NCI-H446 (cell line): Measurements from ENCODE around the gene PDLIM7.

Source experiments
- DNase-seq, 2 experiments: peaks; one replicate each; lab custom pipeline; 2025; lab: John Stamatoyannopoulos, UW

PDLIM7 gene

DNA sequence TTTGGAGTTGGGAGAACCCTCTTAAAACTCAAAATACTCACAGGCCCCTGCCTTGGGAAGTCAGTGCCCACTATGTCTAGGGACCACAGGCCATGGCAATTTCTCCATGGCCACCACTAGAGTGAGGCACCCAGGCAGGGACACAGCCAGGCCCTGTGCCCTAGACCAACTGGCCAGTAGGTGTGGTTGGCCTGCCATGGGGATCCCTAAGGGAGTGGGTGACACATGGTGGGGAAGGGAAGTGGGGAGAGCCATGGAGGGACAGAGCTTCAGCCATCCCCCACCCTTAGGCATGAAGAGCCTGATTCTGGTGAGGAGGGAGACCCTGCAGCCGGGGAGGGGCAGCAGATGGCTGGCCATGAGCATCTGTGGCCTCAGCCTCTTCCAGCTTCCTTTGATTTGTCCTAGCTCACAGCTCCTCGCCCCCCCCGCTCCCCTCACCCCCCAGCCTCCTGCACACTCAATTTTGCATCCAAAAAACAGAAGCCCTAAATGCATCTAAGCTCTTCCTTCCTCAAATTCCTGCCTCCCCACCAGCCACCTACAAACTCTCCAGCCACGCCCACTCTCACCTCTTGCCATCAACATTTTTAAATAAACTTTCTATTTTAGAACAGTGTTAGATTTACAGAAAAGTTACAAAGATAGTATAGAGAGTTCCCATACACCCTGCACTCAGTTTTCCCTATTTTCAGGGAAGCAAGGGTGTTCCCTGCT is 22.4 kb downstream of the PDLIM7 start:
- no peak for DNase-seq

DNA sequence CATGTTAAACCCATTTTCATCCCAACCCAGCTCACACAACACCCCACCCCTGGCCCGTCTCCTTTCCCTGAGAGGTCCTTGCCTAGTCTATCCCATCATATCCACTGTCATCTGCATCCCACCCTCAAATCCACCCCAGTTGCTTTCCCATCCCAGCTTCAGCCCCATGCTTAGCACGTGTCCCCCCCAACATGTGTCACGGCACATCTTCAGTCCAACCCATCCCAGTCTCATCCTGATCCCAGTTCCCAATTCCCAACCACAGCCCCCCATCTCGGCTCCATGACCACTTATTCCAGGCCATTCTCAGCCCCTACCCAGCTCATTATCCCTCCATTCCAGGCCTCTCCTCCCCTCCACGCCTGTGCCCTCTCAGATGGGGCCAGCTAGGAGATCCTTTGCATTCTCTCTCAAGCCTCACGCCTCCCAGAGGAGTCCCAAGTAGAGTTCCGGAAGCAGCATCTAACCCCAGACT is 23.4 kb downstream of the PDLIM7 start:
- no peak for DNase-seq

DNA sequence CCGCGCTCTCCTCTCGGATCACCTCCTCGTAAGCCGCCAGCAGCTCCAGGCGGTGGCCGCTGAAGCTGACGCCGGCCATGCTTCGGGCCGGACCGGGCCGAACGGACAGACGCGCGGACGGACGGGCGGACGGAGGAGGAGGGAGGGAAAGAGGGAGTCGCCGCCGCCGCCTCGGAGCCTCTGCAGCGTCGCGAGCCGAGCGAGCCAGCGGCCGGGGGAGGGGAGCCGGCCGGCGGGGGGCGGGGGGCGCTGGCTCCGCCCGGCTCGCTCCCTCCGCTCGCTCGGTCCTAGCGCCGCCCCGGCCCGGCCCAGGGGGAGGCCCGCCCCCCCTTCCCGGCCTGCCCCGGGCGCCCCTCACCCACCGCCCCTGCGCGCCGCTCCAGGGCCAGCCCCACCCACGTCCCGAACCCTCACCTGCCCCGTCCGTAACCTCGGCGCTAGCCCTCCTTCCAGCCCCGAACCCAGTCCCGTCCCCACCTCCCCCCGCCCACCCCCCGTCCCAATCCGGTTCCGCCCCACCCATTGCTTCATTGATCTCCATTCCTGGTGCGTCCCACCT is 23.9 kb downstream of the PDLIM7 start, which contains the start of gene DBN1:
TSS of gene DBN1 (minus strand) at position 192 of the 559 bp plus-strand sequence. CDS start at position 79, 113 bp downstream.
- DNase-seq: peak in 1 of 2 experiments; percentile 66

DNA sequence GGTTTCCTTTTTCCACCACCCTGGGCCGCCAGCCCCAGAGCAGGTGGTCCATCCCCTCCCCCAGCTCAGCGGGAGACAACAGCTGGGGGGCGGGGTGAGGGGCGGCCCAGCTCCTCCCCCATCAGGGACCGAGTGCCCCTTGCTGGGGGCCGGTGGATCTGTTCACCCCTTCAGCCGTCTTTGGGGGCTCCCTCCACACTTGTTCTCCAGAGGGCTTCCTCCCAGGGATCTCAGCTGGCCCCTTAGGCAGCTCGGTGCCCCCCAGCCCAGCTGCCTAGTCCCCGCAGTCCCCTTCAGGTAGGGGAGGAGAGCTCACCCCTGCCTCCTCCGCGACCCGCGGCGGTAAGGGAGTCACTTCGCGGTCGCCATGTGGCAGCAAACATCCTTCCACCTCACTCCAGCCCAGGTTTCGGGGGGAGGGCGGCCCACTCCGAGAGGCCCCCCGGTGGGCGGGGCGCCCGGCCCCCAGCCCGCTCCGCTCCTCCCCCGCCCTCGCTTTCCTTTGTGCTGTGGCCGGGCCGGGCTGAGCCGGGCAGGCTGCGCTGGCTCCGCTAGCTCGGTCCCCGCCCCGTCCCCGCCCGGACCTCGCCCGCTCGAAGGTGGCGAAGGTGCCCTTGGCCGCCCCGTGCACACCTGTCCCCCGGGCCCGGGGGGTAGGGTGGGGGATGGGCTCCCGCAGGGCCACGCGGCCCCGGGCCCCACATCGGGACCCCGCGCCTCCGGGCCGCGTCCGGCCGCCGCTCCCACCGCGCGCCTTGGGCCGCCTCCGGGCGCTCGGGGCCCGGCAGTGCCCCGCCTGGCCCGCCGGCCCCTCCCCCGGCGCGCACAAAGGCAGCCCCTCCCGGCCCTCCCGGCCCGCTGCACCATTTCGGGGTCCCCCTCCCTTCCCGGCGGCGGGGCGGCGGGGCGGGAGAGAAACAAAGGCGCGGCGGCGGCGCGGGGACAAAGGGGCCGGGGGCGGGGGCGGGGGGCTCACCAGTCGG is 24.7 kb downstream of the PDLIM7 start:
- peak in 1 of 2 experiments; percentile 38 for DNase-seq

DNA sequence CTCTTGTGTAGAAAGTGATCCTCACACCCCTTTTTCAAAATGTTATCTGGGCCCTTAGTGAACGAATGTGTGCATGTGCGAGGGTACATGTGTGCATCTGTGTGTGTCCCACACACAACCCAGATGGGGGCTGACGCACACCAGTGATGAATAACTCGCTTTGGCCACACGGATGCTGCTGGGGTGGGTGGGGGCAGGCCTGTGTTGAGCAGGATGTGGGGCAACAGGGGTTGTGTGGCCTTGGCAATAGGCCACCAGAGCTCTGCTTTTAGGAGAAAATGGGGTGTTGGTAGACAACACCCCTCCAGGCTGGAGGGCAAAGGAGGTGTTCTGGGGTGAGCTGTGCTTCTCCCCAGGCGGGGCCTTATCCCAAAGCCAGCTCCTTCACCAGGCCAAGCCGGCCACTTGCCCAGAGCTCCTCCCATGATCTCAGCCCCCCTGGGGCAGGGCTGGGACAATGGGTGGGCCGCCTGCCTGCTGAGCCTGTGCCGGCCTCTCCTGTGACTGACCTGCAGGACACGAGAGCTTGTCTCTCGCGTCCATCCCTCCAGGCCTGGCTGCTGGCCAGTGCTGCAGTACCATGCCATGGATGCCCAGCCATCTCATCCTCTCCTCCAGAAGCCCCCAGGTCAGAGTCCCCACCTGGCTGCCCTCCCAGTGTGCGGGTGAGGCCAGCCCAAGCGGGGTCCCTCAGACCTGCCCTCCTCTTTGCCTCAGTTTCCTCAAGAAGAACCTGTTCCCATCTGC is 25.6 kb downstream of the PDLIM7 start:
- DNase-seq: no peak

GRCh38 chr5:177470759-177471536 is 26.5 kb downstream of the PDLIM7 start:
- DNase-seq: no peak

DNA sequence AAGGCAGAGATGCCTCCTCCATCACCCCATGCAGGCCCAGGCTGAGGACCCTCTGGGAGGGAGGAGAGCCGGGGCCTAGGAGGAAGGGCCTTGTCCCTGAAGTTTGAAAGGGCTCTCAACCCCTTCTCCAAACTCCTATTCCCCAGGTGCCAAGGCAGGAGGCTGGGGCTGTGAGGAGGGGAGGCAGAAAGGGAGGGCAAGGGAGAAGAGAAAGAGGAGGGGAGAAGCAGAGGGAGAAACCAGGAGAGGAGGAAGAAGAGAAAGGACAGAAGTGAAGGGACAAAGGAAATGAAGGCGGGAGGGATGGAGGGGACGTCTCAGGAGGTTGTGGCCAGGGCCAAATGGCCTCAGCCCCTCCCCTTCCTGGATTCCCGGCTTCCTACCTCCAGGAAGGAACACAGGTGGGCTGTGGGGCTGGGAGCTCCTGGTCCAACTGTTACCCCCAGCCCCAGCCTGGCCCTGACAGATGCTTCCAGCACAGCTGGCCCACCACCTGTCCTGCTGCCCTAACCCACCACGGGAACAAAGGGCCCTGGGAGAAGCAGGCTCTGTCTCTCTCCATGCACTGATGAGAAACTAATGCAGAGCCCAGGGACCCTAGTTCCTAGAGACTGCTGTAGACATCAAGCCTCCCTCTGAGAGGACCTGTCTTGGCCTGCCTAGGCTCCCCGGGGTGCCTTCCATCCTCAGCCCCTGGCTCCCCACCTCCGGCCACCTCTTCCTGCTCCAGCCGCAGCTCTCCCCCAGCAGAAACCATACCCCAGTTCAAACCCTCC is 27.5 kb downstream of the PDLIM7 start:
- DNase-seq: no peak

DNA sequence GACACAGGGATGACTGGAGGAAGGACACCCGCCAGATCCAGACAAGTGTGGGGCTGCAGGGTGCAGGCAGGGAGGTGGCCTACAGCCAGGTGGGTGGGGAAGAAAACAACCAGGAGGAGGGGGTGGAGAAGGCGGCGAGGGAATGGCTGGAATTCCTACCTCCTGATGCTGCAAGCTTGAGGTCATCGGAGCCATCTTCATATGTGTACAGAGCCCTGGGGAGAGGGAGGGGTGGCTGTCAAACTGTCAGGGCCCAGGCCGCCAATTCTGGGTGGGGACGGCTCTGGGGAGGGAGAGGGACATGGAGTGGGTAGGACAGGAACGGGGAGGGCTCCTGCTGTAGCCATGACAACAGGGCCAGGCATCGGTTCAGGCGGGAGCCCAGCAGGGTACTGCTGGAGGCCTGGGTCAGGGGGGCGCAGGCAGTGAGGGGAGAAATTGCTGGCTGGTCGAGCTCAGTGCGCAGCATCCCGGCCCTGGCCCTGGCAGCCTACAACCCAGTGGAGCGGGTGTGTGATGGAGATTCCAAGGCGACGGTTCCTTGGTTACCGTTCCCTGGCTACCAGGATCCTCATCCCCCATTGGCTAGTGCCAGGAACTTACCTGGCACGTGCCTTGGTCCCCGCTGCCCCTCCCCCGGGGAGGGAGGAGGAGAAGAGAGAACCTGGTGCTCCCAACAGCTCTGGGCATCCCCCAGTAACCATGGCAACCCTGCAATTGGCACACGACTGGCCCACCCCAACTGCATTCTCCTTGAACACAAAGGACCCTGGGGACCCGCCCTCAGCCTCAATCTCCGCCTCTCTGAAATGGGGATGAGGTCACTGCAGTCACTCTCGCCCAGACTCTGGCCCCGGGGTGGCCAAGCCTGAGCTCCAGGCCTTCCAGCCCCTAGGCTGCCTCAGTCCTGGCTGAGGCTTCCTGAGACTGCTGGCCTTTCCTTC is 28.4 kb downstream of the PDLIM7 start:
- no peak for DNase-seq

- DNase-seq: no peak
These were observed 29.1 kb downstream of the PDLIM7 start for GRCh38 chr5:177468329-177468684.

DNA sequence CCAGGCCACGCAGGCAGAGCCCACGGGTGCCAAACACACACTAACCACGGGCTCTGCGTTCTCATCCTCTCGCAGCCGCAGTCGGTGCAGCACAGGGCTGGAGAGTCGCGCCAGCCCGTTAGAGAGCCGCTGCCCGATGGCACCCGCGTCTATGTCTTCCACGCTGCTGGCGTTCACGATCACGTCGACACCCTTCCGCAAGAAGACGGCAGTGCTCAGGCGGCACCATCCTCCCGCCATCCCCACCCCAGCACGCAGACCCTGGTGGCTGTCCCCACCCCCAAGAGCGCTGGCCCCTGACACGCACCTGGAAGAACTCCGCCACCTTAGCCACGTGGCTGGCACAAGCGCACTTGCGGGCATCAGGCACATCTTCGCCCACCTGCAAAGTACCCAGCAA is 30.0 kb downstream of the PDLIM7 start:
- DNase-seq: no peak

DNA sequence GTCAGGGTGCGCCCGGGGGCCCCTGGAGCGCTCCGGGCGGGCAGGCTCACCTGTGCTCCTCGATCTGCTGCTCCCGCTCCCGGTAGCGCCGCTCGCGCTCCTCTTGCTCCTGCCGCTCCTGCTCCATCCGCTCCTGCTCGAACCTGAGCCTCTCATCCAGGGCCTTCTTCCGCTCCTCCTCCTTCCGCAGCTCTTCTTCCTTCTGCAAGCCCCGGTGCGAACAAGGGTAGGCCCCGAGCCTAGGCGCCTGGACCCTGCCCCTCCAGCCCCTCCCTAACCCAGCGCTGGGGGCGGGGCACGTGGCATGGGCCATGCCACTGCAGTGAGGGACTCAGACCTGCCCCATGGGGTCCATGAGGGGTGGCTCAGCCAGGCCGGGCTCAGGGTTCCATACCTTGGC is 30.5 kb downstream of the PDLIM7 start:
- DNase-seq: no peak

GRCh38 chr5:177465044-177465443 is 32.4 kb downstream of the PDLIM7 start:
- DNase-seq: no peak

DNA sequence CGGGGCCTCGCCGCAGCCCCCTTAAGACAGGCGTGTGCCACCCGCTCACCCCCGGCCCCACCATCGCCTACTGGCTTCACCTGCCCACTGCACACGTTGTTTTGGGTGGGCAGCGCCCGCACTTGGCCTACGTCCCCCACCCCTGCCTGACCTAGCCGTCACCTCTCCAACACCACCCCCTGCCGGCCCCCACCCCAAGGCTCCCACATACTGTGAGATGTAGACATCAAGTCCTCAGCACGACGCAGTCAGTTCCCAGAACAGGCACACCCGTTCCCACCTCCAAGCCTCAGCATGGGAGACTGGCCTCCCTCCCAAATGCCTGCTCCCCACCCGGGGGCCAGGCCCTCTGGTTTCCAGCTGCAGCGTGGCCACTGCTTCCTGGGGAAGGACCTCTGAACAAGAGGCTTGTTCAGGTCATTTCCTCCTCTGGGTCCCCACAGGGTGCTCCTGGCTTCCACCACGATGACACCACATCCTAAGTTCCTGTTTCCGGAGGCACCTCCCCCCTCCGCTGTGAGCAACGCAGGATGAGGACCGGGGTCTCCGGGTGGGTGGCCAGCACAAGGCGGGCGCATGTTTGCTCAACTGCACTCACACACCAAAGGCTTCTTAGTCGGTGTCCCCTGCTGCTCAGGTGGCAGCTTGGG is 35.3 kb downstream of the PDLIM7 start:
- no peak for DNase-seq

- no peak for DNase-seq
These were observed 37.4 kb downstream of the PDLIM7 start for GRCh38 chr5:177459819-177460628.

DNA sequence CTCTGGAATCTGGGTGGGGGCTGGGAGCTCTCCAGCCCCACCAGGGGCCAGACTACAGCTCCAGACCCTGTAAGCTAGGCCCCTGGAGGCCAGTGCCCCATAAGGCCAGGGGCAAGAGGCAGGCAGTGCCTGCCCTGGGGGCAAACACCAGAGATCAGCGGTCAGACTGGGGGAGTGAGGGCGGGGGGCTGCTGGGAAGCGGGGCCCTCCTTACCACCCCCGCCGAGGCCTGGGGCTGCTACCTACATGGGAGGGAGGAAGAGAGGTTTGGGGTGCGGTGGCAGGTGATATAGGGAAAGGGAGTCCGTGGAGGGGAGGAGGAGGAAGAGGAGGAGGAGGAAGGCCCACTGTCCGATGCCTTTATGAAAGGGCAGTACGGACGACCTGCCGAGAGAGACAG is 38.0 kb downstream of the PDLIM7 start:
- DNase-seq: no peak

- DNase-seq: no peak
These were observed 38.5 kb downstream of the PDLIM7 start for GRCh38 chr5:177458912-177459350.

DNA sequence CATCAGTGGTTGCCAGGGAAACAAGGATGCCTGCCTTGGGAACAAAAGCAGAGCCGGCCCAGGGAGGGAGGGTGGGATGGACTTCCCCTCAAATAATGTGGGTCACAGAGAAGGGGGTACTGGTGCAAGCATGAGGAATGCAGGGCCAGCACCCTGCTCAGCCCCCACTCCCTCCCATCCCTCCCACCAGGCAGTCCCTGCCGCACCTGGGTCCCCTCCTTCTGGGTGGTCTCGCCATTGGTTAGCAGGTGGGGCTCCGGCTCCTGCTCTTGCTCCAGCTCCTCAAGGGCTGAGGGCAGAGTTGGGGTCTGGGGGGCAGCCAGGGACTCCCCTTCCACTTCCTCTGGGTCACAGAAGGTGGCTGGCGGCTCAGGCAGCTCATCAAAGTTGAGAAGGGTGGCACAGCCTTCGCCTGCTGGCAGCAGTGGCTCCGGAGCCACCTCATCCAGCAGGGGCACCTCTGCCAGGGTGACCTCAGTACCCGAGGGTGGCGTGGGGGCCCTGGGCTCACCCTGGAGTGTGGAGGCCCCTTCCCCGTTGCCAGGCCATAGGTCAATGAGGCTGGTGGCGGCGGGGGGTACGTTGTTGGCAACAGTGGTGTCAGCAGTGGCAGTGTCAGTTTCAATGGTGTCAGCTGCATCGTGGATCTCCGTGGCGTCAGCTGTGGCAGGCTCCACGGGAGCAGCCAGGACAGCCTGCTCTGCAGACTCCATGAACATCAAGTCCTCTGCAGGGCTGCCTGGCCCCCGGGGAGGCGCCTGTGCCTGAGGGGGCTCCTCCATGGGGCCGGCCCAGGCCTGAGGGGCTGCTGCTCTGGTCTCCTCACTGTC is 39.3 kb downstream of the PDLIM7 start:
- DNase-seq: no peak
